ENCODE data around the gene ZNF609.

The ZNF609 gene

GRCh38 chr15:64501396-64501715, 41.0 kb downstream of the ZNF609 start:
- TF ChIP-seq, protein P1, sequence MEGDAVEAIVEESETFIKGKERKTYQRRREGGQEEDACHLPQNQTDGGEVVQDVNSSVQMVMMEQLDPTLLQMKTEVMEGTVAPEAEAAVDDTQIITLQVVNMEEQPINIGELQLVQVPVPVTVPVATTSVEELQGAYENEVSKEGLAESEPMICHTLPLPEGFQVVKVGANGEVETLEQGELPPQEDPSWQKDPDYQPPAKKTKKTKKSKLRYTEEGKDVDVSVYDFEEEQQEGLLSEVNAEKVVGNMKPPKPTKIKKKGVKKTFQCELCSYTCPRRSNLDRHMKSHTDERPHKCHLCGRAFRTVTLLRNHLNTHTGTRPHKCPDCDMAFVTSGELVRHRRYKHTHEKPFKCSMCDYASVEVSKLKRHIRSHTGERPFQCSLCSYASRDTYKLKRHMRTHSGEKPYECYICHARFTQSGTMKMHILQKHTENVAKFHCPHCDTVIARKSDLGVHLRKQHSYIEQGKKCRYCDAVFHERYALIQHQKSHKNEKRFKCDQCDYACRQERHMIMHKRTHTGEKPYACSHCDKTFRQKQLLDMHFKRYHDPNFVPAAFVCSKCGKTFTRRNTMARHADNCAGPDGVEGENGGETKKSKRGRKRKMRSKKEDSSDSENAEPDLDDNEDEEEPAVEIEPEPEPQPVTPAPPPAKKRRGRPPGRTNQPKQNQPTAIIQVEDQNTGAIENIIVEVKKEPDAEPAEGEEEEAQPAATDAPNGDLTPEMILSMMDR (IDR thresholded peaks at IDR 0.05; ENCODE audit: unreplicated experiment in 3 of 3) = no peak
- no peak overlapping the region for H3K4me3 Mint-ChIP-seq
- peaks cover 65% of the 10 kb centered on the region for H3K4me1 Mint-ChIP-seq
- peaks cover 50% of the 10 kb centered on the region for H3K36me3 Mint-ChIP-seq (ENCODE audit: low read depth)
- H3K27ac Mint-ChIP-seq = peak overlapping the region in 1 of 3 experiments; percentile 66
- no peaks in the 10 kb centered on the region for H3K27me3 Mint-ChIP-seq (ENCODE audit: low read depth)
- no peaks in the 10 kb centered on the region for H3K9me3 Mint-ChIP-seq

DNA sequence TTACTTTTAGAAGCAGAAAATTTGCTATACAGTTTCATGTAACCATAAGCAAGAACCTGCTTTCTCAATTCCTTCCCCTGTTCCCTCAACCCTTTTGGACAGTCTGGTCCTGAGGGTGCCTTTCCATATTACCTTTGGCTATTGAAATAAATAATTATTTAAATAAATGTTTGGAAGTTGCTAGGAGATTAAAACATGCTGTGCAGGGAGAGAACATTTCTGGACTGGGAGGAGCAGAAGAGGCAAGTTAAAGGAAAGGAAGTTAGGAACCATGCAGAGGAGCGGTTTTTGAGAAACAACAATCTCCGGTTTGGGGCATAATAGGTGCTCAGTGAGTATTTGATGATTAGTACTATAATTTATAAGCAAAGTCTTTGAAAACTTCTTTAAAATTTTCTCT, 41.8 kb downstream of the ZNF609 start:
- peaks cover 72% of the 10 kb centered on the region for H3K4me1 Mint-ChIP-seq
- no peaks in the 10 kb centered on the region for H3K9me3 Mint-ChIP-seq
- peak overlapping the region; percentile 64 to 81 (median 66) for H3K27ac Mint-ChIP-seq
- peaks cover 52% of the 10 kb centered on the region for H3K36me3 Mint-ChIP-seq (ENCODE audit: low read depth)
- H3K4me3 Mint-ChIP-seq = no peak overlapping the region
- TF ChIP-seq, protein P1 (IDR thresholded peaks at IDR 0.05; ENCODE audit: unreplicated experiment in 3 of 3) = no peak
- H3K27me3 Mint-ChIP-seq (ENCODE audit: low read depth) = no peaks in the 10 kb centered on the region

GRCh38 chr15:64502551-64502950, 42.2 kb downstream of the ZNF609 start:
- H3K27me3 Mint-ChIP-seq (ENCODE audit: low read depth) = no peaks in the 10 kb centered on the region
- peak overlapping the region; percentile 66 to 81 (median 76) for H3K27ac Mint-ChIP-seq
- peaks cover 49% of the 10 kb centered on the region for H3K36me3 Mint-ChIP-seq (ENCODE audit: low read depth)
- no peaks in the 10 kb centered on the region for H3K9me3 Mint-ChIP-seq
- TF ChIP-seq, protein P1 (IDR thresholded peaks at IDR 0.05; ENCODE audit: unreplicated experiment in 3 of 3) = no peak
- no peak overlapping the region for H3K4me3 Mint-ChIP-seq
- peaks cover 76% of the 10 kb centered on the region for H3K4me1 Mint-ChIP-seq

DNA sequence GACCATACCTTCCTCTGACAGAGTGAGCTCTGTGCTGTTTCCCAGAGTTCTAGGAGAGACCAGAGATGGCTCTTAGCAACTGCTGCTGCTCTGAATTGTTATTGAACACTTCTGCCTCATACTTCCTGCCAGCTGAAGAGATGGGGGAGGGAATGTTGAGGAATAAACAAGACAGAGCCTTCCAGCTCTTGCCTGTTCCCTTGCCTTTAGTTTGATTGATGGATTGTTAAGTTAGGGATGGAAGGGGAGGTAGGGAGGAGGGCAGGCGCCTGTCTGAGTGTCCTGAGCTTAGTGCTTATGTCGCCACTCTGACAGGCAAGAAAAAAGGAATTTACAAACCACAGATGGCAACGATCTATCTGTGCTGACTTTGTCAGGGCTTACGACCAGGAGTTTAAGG, 42.8 kb downstream of the ZNF609 start:
- Mint-ChIP-seq H3K4me3 (peak overlapping the region; percentile 5 to 28 (median 9)), H3K27me3 (ENCODE audit: low read depth) (no peaks in the 10 kb centered on the region), H3K4me1 (peaks cover 83% of the 10 kb centered on the region), H3K36me3 (ENCODE audit: low read depth) (peaks cover 49% of the 10 kb centered on the region), H3K9me3 (no peaks in the 10 kb centered on the region), H3K27ac (peak overlapping the region; percentile 66 to 81 (median 76))
- TF ChIP-seq, protein P1 (IDR thresholded peaks at IDR 0.05; ENCODE audit: unreplicated experiment in 3 of 3) = no peak

DNA sequence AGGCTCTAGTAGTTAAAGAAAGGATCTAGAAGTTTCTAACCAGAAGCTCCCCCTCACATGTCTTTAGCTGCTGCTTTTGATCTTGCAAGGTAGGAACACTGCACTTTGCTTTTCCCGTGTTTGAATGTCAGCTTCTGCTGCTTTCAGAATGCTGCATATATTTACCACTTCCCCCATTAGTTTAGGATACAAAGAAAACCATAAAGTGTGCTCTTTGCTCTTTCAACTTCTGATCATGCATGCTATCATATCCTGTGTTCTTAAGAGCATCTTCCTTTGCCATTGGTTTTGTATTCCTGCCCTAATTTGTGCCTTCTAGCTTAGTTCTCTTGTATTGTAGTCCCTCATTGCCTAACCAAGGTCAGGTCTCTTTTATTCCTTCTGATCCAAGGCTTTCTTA, 43.3 kb downstream of the ZNF609 start:
- Mint-ChIP-seq H3K36me3 (ENCODE audit: low read depth) (peaks cover 44% of the 10 kb centered on the region), H3K27ac (peak overlapping the region; percentile 66 to 81 (median 76)), H3K9me3 (no peaks in the 10 kb centered on the region), H3K4me1 (peaks cover 82% of the 10 kb centered on the region), H3K27me3 (ENCODE audit: low read depth) (no peaks in the 10 kb centered on the region), H3K4me3 (peak overlapping the region in 1 of 3 experiments; percentile 1)
- TF ChIP-seq, protein P1 (IDR thresholded peaks at IDR 0.05; ENCODE audit: unreplicated experiment in 3 of 3) = no peak

DNA sequence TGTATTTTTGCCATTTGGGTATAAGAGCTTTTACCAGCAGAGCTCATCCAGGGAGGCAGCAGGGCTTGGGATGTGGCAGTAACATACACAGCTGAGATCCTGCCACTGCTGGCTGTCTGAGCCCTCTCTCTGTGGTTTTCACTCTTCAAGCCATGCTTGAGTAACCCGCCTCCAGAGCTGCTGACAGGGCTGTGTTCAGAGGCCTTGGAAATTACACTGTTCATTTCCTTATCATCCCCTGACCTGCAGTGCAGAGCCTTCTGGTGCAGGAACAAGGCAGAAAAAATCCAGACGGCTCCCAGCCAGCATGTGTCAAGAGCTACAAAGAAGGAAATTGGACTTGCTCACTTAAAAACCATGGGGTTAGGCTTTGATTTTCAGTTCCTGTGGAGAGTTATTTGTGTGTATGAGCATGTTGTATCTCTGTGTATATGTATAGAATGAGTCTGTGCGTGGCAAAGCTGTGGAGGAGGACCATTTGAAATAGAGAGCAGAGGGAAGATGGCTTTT, 47.0 kb downstream of the ZNF609 start:
- H3K4me1 Mint-ChIP-seq = peaks cover 55% of the 10 kb centered on the region
- no peaks in the 10 kb centered on the region for H3K9me3 Mint-ChIP-seq
- H3K27ac Mint-ChIP-seq = peak overlapping the region; percentile 93 to 95 (median 95)
- TF ChIP-seq, protein P1 (IDR thresholded peaks at IDR 0.05; ENCODE audit: unreplicated experiment in 3 of 3) = no peak
- peak overlapping the region; percentile 2 to 31 (median 22) for H3K4me3 Mint-ChIP-seq
- H3K27me3 Mint-ChIP-seq (ENCODE audit: low read depth) = no peaks in the 10 kb centered on the region
- H3K36me3 Mint-ChIP-seq (ENCODE audit: low read depth) = peaks cover 16% of the 10 kb centered on the region

Data from nephron (organoid).